A549 (cell line): ENCODE results near the gene TSPEAR. TPM values are rescaled to one million over a fixed set of nuclear protein-coding genes. Genes with fewer than 3 reads are reported as not detected.

Experiments
- ATAC-seq, 2 experiments: fragments of 200-7000 bp in 1 of 2; fragments of >200 bp in 1 of 2; cut with Nextera tagmentation in 1 of 2; cut with Tn5 transposase in 1 of 2; 3 replicates each; pipeline versions ENCODE4 v1.8.0 to v1.9.1; 2018 to 2020; ENCODE audit warnings: mild to moderate bottlenecking in 1 of 2, moderate library complexity in 1 of 2
- CTCF ChIA-PET: fragments of 300-600 bp; sonication (Branson Sonifier 250); formaldehyde crosslinking; extraction: SDS; loops from one replicate; lab custom pipeline; 2021; ENCODE audit warnings: antibody characterized with exemption, inconsistent platforms; lab: Yijun Ruan, JAX
- POLR2A ChIA-PET: fragments of 350-600 bp; formaldehyde crosslinking; extraction: SDS; loops from one replicate; lab custom pipeline; 2021; ENCODE audit warnings: antibody characterized with exemption, inconsistent platforms; lab: Yijun Ruan, JAX
- DNase-seq, 2 experiments: peaks; one replicate each; pipeline versions ENCODE4 v3.0.0 to v3.0.0-alpha.2; 2011 to 2016; ENCODE audit warnings: low read depth in 1 of 2, low spot score in 1 of 2
- FAIRE-seq: peaks from 2 replicates; lab custom pipeline; 2011; peaks lifted over from hg19 to GRCh38; lab: Jason Lieb, UNC
- H3K27ac ChIP-seq, 2 experiments: fragments of >200 bp; sonication (Bioruptor Twin); formaldehyde crosslinking; 3 replicates each; pipeline ENCODE4 v1.5.1; 2016 to 2017
- H3K4me1 ChIP-seq: fragments of >200 bp; sonication (Bioruptor Twin); formaldehyde crosslinking; 3 replicates; pipeline ENCODE4 v1.6.1; 2016
- H3K4me2 ChIP-seq: fragments of >200 bp; sonication (Bioruptor Twin); formaldehyde crosslinking; 3 replicates; pipeline ENCODE4 v1.6.1; 2016
- H3K4me3 ChIP-seq: fragments of >200 bp; sonication (Bioruptor Twin); formaldehyde crosslinking; 3 replicates; pipeline ENCODE4 v1.5.1; 2016
- H3K9me3 ChIP-seq: fragments of >200 bp; sonication (Bioruptor Twin); formaldehyde crosslinking; 3 replicates; pipeline ENCODE4 v1.6.1; 2016
- ATOH8 ChIP-seq: fragments of 250-450 bp; sonication (Bioruptor Pico); IDR thresholded peaks from 2 replicates; pipeline ENCODE4 v1.5.0; 2020; ENCODE audit warnings: low read depth, mild to moderate bottlenecking, moderate library complexity
- CHD2 ChIP-seq: fragments of 150-350 bp; IDR thresholded peaks from 2 replicates; pipeline ENCODE4 v1.6.1; 2014; ENCODE audit warnings: low read length; ENCODE audit not compliant: partially characterized antibody
- EHF ChIP-seq: fragments of 250-450 bp; sonication (Bioruptor Pico); IDR thresholded peaks from 2 replicates; pipeline ENCODE4 v1.5.0; 2020; ENCODE audit warnings: mild to moderate bottlenecking
- EHMT2 ChIP-seq: fragments of 200-600 bp; sonication (generic); IDR thresholded peaks from 2 replicates; pipeline ENCODE4 v1.6.1; 2016; ENCODE audit warnings: antibody characterized with exemption, low read depth, mild to moderate bottlenecking, moderate library complexity
- EP300 ChIP-seq, 2 experiments: fragments of >200 bp; sonication (Bioruptor Twin); formaldehyde crosslinking; IDR thresholded peaks; 2 replicates in 1 of 2; 3 replicates in 1 of 2; pipeline ENCODE4 v1.6.1; 2016 to 2017
- FOSL2 ChIP-seq, 2 experiments: fragments of 450-650 bp in 1 of 2; fragments of >200 bp in 1 of 2; sonication (Bioruptor Twin) in 1 of 2; formaldehyde crosslinking; IDR thresholded peaks; 2 replicates each; pipeline versions ENCODE4 v1.5.0 to v1.6.1; 2016 to 2020; ENCODE audit warnings: mild to moderate bottlenecking in 1 of 2, moderate library complexity in 1 of 2
- FOXS1 ChIP-seq: fragments of 250-450 bp; sonication (Bioruptor Pico); IDR thresholded peaks from 2 replicates; pipeline ENCODE4 v1.5.0; 2020; ENCODE audit warnings: mild to moderate bottlenecking, moderate library complexity
- GATA3 ChIP-seq: IDR thresholded peaks from 2 replicates; pipeline ENCODE4 v1.6.1; 2012; ENCODE audit warnings: borderline replicate concordance
- HDAC2 ChIP-seq: fragments of 200-600 bp; sonication (generic); IDR thresholded peaks from 2 replicates; pipeline ENCODE4 v1.6.1; 2016
- HES2 ChIP-seq: fragments of >200 bp; sonication (Bioruptor Twin); formaldehyde crosslinking; IDR thresholded peaks from 2 replicates; pipeline ENCODE4 v1.6.1; 2016
- JUNB ChIP-seq: fragments of >200 bp; sonication (Bioruptor Twin); formaldehyde crosslinking; IDR thresholded peaks from 2 replicates; pipeline ENCODE4 v1.6.1; 2016
- KDM1A ChIP-seq: fragments of 200-600 bp; sonication (generic); IDR thresholded peaks from 2 replicates; pipeline ENCODE4 v1.6.1; 2016; ENCODE audit warnings: low read depth, mild to moderate bottlenecking
- MYC ChIP-seq: IDR thresholded peaks from 2 replicates; pipeline ENCODE4 v1.6.1; 2012; ENCODE audit warnings: mild to moderate bottlenecking, inconsistent platforms, low read length, improper control_type of control experiment, borderline replicate concordance
- NFE2L2 ChIP-seq: fragments of 150-350 bp; conservative IDR thresholded peaks from 2 replicates; pipeline ENCODE4 v1.6.1; 2014; ENCODE audit warnings: low read length
- NPAS2 ChIP-seq: fragments of 250-450 bp; sonication (Bioruptor Pico); IDR thresholded peaks from 2 replicates; pipeline ENCODE4 v1.8.0; 2022; ENCODE audit warnings: mild to moderate bottlenecking, moderate library complexity, borderline replicate concordance
- PHF8 ChIP-seq: fragments of 200-600 bp; sonication (generic); IDR thresholded peaks from 2 replicates; pipeline ENCODE4 v1.6.1; 2016; ENCODE audit warnings: low read depth, mild to moderate bottlenecking, antibody characterized with exemption, moderate library complexity, borderline replicate concordance
- SREBF2 ChIP-seq: fragments of 450-650 bp; IDR thresholded peaks from 2 replicates; pipeline ENCODE4 v1.6.1; 2014; ENCODE audit warnings: mild to moderate bottlenecking, moderate library complexity
- TFCP2L1 ChIP-seq: fragments of 250-450 bp; sonication (Bioruptor Pico); IDR thresholded peaks from 2 replicates; pipeline ENCODE4 v1.5.0; 2021; ENCODE audit warnings: mild to moderate bottlenecking
- WGBS: methylation state at CpG from one replicate; pipeline ENCODE4 v1.1.6; 2017; ENCODE audit errors: missing lambda C conversion rate; 5-methylcytosine and 5-hydroxymethylcytosine counted together
- polyA plus RNA-seq, 4 experiments: library from polyadenylated mRNA; depleted of rRNA in 3 of 4; stranded (reverse); fragments of >200 nt; fragmentation: RNase III in 1 of 4; extraction: RNeasy Plus Mini Kit Qiagen cat#74134 plus additional on column Dnase treatment in 1 of 4; gene quantifications; 2 replicates in 3 of 4; 3 replicates in 1 of 4; pipeline ENCODE4 v1.2.3, GENCODE V29; 2011 to 2017
- TF ChIP-seq, protein P1 (sequence below): IDR thresholded peaks from 2 replicates; pipeline ENCODE4 v1.6.1; 2012
- TF ChIP-seq, protein P2 (sequence below): fragments of >200 bp; sonication (Bioruptor Twin); formaldehyde crosslinking; IDR thresholded peaks from 3 replicates; pipeline ENCODE4 v1.5.1; 2016
- TF ChIP-seq, protein P3 (sequence below): IDR thresholded peaks from 2 replicates; pipeline ENCODE4 v1.6.1; 2012

Gene TSPEAR
- polyA plus RNA-seq, 2 of the 4 experiments (the other 2 are of a cell fraction), result not detected

GRCh38 chr21:44473915-44474555 lies 237.3 kb downstream of the TSPEAR start:
- DNase-seq (no peak), FAIRE-seq (no peak), ATAC-seq (no peak)
- no peak overlapping the region for H3K4me3 ChIP-seq
- H3K4me2 ChIP-seq, result no peak overlapping the region
- WGBS, result 56% methylated on average over 18 of the region's 19 CpGs
- no peaks in the 10 kb centered on the region for H3K9me3 ChIP-seq
- POLR2A ChIA-PET, result no interaction called here
- CTCF ChIA-PET, result interaction anchor here (1.4 kb wide), 1 partner anchor 18 kb away, joined by 4 read pairs; no protein-coding TSS in a partner anchor
- H3K27ac ChIP-seq, result no peak overlapping the region
- no peaks in the 10 kb centered on the region for H3K4me1 ChIP-seq
- no peak for TF ChIP-seq GATA3
- TF ChIP-seq FOSL2 (IDR thresholded peaks at IDR 0.05), result no peak
- no peak for TF ChIP-seq FOSL2 (CRISPR knock-in tag; IDR thresholded peaks at IDR 0.05)
- no peak for TF ChIP-seq FOXS1 (CRISPR knock-in tag)
- no peak for TF ChIP-seq EHMT2
- TF ChIP-seq NPAS2 (CRISPR knock-in tag), result no peak
- no peak for TF ChIP-seq EP300 (IDR thresholded peaks at IDR 0.05)
- TF ChIP-seq HES2, result no peak
- TF ChIP-seq CHD2, result no peak
- no peak for TF ChIP-seq MYC
- TF ChIP-seq SREBF2, result no peak

GRCh38 chr21:44471996-44472395 lies 239.4 kb downstream of the TSPEAR start:
- Histone ChIP-seq H3K27ac (no peak overlapping the region), H3K4me3 (no peak overlapping the region)
- no peak for ATAC-seq
- CTCF ChIA-PET, result interaction anchor here (1.9 kb wide), 1 partner anchor 8 kb away, joined by 5 read pairs; no protein-coding TSS in a partner anchor
- POLR2A ChIA-PET, result no interaction called here
- TF ChIP-seq JUNB, result no peak
- TF ChIP-seq, protein P1, sequence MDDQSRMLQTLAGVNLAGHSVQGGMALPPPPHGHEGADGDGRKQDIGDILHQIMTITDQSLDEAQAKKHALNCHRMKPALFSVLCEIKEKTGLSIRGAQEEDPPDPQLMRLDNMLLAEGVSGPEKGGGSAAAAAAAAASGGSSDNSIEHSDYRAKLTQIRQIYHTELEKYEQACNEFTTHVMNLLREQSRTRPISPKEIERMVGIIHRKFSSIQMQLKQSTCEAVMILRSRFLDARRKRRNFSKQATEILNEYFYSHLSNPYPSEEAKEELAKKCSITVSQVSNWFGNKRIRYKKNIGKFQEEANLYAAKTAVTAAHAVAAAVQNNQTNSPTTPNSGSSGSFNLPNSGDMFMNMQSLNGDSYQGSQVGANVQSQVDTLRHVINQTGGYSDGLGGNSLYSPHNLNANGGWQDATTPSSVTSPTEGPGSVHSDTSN, result no peak
- TF ChIP-seq HES2, result no peak
- TF ChIP-seq TFCP2L1, result no peak
- TF ChIP-seq PHF8, result no peak
- TF ChIP-seq, protein P2, sequence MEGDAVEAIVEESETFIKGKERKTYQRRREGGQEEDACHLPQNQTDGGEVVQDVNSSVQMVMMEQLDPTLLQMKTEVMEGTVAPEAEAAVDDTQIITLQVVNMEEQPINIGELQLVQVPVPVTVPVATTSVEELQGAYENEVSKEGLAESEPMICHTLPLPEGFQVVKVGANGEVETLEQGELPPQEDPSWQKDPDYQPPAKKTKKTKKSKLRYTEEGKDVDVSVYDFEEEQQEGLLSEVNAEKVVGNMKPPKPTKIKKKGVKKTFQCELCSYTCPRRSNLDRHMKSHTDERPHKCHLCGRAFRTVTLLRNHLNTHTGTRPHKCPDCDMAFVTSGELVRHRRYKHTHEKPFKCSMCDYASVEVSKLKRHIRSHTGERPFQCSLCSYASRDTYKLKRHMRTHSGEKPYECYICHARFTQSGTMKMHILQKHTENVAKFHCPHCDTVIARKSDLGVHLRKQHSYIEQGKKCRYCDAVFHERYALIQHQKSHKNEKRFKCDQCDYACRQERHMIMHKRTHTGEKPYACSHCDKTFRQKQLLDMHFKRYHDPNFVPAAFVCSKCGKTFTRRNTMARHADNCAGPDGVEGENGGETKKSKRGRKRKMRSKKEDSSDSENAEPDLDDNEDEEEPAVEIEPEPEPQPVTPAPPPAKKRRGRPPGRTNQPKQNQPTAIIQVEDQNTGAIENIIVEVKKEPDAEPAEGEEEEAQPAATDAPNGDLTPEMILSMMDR, result no peak
- TF ChIP-seq KDM1A, result no peak
- TF ChIP-seq, all 56 proteins: peak for 0
- Histone ChIP-seq H3K9me3 (no peaks in the 10 kb centered on the region), H3K4me2 (no peak overlapping the region), H3K4me1 (no peaks in the 10 kb centered on the region)
- FAIRE-seq, result no peak
- DNase-seq, result no peak
- WGBS, result 10% methylated on average over 6 of the region's 6 CpGs

DNA sequence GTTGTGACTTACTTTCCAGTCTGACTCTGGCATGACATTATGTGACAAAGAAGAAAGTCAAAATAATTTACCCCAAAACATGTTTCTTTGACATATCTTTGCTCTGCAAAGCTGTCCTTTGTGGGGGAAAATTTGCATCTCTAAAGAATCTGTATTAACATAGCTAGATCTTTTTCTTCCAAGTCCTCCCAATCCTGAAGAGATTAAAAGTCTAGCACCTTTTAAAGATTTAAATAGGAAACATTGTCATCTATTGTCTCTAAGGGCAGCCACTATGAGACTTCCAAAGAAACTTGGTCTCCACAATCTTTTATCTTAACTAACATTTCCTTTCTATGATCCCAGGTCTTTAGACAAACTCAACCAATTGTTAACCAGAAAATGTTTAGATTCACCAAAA lies 240.0 kb downstream of the TSPEAR start:
- CTCF ChIA-PET, result interaction anchor here (1.9 to 2.1 kb wide), 2 partner anchors 9 to 15 kb away, joined by 4 to 5 read pairs; no protein-coding TSS in a partner anchor
- TF ChIP-seq JUNB (no peak), ATOH8 (no peak), NFE2L2 (no peak), EHF (no peak), PHF8 (no peak), HDAC2 (no peak)
- TF ChIP-seq, protein P3, sequence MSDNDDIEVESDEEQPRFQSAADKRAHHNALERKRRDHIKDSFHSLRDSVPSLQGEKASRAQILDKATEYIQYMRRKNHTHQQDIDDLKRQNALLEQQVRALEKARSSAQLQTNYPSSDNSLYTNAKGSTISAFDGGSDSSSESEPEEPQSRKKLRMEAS, result no peak
- TF ChIP-seq, all 56 proteins: peak for 0
- DNase-seq (no peak), ATAC-seq (no peak), FAIRE-seq (no peak)
- Histone ChIP-seq H3K27ac (no peak overlapping the region), H3K4me2 (no peak overlapping the region), H3K4me3 (no peak overlapping the region), H3K4me1 (no peaks in the 10 kb centered on the region), H3K9me3 (no peaks in the 10 kb centered on the region)
- POLR2A ChIA-PET, result no interaction called here
